Esophagus (tissue), 2 donors: ENCODE results near the gene CFC1. TPM values are rescaled to one million over a fixed set of nuclear protein-coding genes. Genes with fewer than 3 reads are reported as not detected.
"Not testable (repeated sequence)": the region's sequence is repeated elsewhere in the genome, so short reads cannot be mapped to it uniquely, and the experiment has no call there.

Experiments
- H3K27ac ChIP-seq, 2 donors: one replicate each; pipeline ENCODE4 v1.5.1; 2013; ENCODE audit warnings: low read depth in 2 of 2, mild to moderate bottlenecking in 2 of 2, inconsistent platforms in 1 of 2, low read length in 1 of 2, moderate library complexity in 1 of 2
- H3K27me3 ChIP-seq, 2 donors: one replicate each; pipeline ENCODE4 v1.6.1; 2013; ENCODE audit warnings: low read length in 2 of 2, control low read depth in 1 of 2, mild to moderate bottlenecking in 1 of 2; ENCODE audit not compliant: insufficient read depth in 2 of 2, control insufficient read depth in 1 of 2
- H3K36me3 ChIP-seq, 2 donors: one replicate each; pipeline ENCODE4 v1.6.1; 2013; ENCODE audit warnings: low read length in 1 of 2; ENCODE audit not compliant: control insufficient read depth in 2 of 2, insufficient read depth in 2 of 2
- H3K4me1 ChIP-seq, 2 donors: one replicate each; pipeline ENCODE4 v1.6.1; 2013; ENCODE audit warnings: low read length in 1 of 2; ENCODE audit not compliant: control insufficient read depth in 2 of 2, insufficient read depth in 2 of 2
- H3K4me3 ChIP-seq, 2 donors: one replicate each; pipeline ENCODE4 v1.5.1; 2013; ENCODE audit warnings: low read length in 2 of 2, mild to moderate bottlenecking in 2 of 2, low read depth in 1 of 2, moderate library complexity in 1 of 2
- H3K9me3 ChIP-seq, 2 donors: one replicate each; pipeline ENCODE4 v1.6.1; 2013; ENCODE audit warnings: mild to moderate bottlenecking in 2 of 2, low read depth in 1 of 2, low read length in 1 of 2, moderate library complexity in 1 of 2; ENCODE audit not compliant: control insufficient read depth in 2 of 2, insufficient read depth in 1 of 2
- WGBS, 2 donors: extraction: QIAGEN DNeasy Blood & Tissue Kit; methylation state at CpG; one replicate each; pipeline ENCODE4 v1.1.7; 2013; 5-methylcytosine and 5-hydroxymethylcytosine counted together
- polyA plus RNA-seq, 2 donors: library from polyadenylated mRNA; stranded (reverse); fragments of 200-250 nt; gene quantifications; one replicate each; pipeline ENCODE4 v1.2.3, GENCODE V29; 2013
- donor health status: healthy with polysubstance abuse.
- donor health status: Bipolar disorder and iron deficiency.

The CFC1 gene
- polyA plus RNA-seq, 2 donors, result not detected

GRCh38 chr2:130599926-130600325 is 551 bp upstream of the CFC1 start:
- not testable (repeated sequence) for H3K4me1 ChIP-seq, H3K36me3 ChIP-seq, H3K27me3 ChIP-seq, H3K4me3 ChIP-seq, H3K27ac ChIP-seq, H3K9me3 ChIP-seq
- 79 to 81% methylated on average over 8 of the region's 9 CpGs for WGBS, 2 donors

- WGBS, 2 donors, result 46 to 47% methylated on average over 12 to 13 of the region's 15 CpGs
- not testable (repeated sequence) for H3K9me3 ChIP-seq
Observed at GRCh38 chr2:130598463-130598862, 912 bp downstream of the CFC1 start.

GRCh38 chr2:130597994-130598393 is 1.4 kb downstream of the CFC1 start:
- not testable (repeated sequence) for H3K36me3 ChIP-seq, H3K4me1 ChIP-seq, H3K4me3 ChIP-seq, H3K27ac ChIP-seq, H3K27me3 ChIP-seq, H3K9me3 ChIP-seq
- WGBS, 2 donors, result no CpG with 5 or more reads among the region's 22 CpGs

More at GRCh38 chr2:130598463-130598862, 912 bp downstream of the CFC1 start:
- not testable (repeated sequence) for H3K27ac ChIP-seq, H3K4me3 ChIP-seq, H3K27me3 ChIP-seq, H3K4me1 ChIP-seq, H3K36me3 ChIP-seq

- not testable (repeated sequence) for H3K4me1 ChIP-seq, H3K9me3 ChIP-seq, H3K36me3 ChIP-seq, H3K4me3 ChIP-seq, H3K27ac ChIP-seq, H3K27me3 ChIP-seq
- 71 to 73% methylated on average over 2 of the region's 6 CpGs for WGBS, 2 donors
Observed at GRCh38 chr2:130596757-130597156, 2.6 kb downstream of the CFC1 start.

GRCh38 chr2:130594011-130594410 is 5.4 kb downstream of the CFC1 start:
- not testable (repeated sequence) for H3K4me1 ChIP-seq, H3K27me3 ChIP-seq, H3K36me3 ChIP-seq, H3K9me3 ChIP-seq, H3K27ac ChIP-seq, H3K4me3 ChIP-seq
- 80 to 90% methylated on average over 2 of the region's 4 CpGs for WGBS, 2 donors

- H3K36me3 ChIP-seq, H3K27ac ChIP-seq, H3K4me3 ChIP-seq, H3K27me3 ChIP-seq, H3K4me1 ChIP-seq, H3K9me3 ChIP-seq: not testable (repeated sequence)
- WGBS, 2 donors, result 41 to 43% methylated on average over 6 to 8 of the region's 40 CpGs
Observed at GRCh38 chr2:130592791-130593414, 6.5 kb downstream of the CFC1 start.

DNA sequence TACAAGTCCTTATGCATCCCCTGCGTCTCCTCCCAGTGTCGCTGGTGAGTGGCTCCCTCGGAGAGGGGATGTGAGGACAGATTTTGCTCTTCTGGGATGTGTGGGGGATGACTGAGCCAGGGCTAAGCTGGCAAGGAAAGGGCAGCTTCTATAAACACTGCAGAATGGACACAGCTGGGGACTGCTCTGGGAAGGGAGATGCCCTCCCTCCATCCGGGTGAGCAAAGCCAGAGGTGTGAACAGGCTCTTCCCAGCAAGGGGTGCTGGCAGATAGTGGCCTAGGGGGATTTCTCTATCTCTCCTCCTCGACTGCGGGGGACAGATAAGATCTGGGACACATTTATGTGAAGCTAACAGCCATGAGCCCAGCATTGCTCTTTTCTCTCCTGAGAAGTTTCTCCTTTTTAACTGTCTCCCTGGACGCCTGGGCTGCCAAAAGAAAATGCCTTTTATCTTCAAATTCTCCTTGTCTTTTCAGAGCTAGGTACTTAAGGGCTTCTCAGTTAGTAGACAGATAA is 8.5 kb downstream of the CFC1 start:
- whole genome bisulfite sequencing, 2 donors, result 16 to 20% methylated on average over 4 to 5 of the region's 7 CpGs
- not testable (repeated sequence) for H3K27me3 ChIP-seq, H3K9me3 ChIP-seq, H3K27ac ChIP-seq, H3K36me3 ChIP-seq, H3K4me3 ChIP-seq, H3K4me1 ChIP-seq

GRCh38 chr2:130590170-130590841 is 9.1 kb downstream of the CFC1 start:
- not testable (repeated sequence) for H3K27me3 ChIP-seq, H3K27ac ChIP-seq, H3K4me1 ChIP-seq, H3K4me3 ChIP-seq, H3K9me3 ChIP-seq, H3K36me3 ChIP-seq
- 18 to 26% methylated on average over 5 of the region's 8 CpGs for WGBS, 2 donors

GRCh38 chr2:130588688-130589458 is 10.5 kb downstream of the CFC1 start:
- H3K4me1 ChIP-seq, H3K4me3 ChIP-seq, H3K27me3 ChIP-seq, H3K9me3 ChIP-seq, H3K27ac ChIP-seq, H3K36me3 ChIP-seq: not testable (repeated sequence)
- no CpG with 5 or more reads among the region's 11 CpGs for WGBS, 2 donors
